ENCODE measurements around the gene DET1.
"Not testable (repeated sequence)": the region's sequence is repeated elsewhere in the genome, so short reads cannot be mapped to it uniquely, and the experiment has no call there.

Gene DET1

DNA sequence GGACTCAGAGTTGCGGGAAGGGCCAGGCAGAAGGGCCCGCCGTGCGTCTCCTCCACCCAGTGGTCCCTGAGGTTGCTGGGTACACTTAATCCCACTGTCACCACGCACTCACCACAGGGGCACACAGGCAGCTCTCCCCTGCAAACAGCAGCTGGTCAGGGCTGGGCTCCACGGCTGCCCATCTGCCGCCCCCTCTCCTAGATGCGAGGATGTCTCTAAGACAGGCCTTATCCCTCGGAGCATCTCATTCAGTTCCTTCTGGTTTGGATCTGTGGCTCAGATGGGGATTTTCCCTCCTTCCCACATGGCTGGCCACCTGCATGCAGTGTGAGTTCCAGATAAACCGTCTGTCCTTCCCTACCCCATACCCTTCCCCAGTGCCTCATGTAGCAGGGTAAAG is 52.6 kb downstream of the DET1 start:
- DNase-seq (ENCODE audit: low read depth): no peak

DNA sequence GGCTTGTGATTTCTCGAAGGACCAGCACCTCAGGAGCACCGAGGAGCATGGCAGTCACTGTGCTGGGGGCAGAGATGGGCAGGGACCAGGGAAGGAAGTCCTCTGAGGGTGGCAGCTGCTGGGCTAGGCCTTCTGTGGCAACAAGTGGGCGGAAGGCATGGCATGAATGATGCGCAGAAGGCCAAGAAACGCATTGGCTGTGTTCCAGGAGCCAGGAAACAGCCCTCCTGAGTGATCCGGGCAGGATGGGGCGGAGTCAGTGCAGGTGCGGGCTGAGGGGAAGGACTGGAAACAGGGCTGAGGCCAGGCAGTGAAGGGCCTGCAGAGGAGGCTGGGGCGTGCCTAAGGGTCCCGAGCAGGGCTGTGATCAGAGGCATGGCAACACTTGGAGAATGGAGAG is 55.3 kb downstream of the DET1 start:
- no peak for DNase-seq (ENCODE audit: low read depth)

DNA sequence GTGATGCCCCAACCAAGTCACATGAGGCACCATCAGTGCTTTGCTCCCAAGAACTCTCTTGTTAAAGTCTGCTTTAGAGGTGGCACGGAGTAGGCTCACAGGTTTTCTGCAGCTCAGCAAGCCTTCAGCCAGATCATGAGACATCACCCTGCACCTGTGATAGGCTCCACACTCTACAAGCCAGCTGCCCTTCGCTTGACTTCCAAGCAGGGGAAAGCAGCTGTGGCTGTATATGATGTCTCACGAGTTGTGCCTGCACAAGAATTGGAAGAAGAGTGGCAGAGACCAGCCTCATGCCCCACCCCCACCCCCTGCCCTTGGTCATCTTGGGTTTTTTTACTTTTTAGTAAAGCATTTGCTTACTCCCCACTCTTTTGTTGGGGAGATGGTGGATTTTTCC is 56.4 kb downstream of the DET1 start:
- DNase-seq (ENCODE audit: low read depth): no peak

DNA sequence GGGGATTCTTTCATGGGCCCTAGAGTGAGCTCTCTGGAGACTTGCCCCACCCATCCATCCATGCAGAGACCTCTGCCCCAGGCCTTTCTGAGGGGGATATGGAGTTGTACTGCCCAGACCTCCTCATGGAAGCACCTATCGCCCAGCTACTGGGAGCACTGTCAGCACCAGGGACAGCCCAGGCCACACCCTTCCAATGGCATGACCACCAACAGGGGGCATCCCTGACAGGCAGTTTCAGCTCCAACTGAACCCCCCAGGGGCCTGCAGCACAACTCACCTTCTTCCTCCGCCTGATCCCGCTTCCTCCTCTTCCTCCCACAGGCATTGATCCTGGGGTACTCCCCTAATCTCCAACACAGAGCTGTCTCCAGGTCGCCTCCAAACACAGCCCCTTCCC is 57.2 kb downstream of the DET1 start:
- no peak for DNase-seq (ENCODE audit: low read depth)

DNA sequence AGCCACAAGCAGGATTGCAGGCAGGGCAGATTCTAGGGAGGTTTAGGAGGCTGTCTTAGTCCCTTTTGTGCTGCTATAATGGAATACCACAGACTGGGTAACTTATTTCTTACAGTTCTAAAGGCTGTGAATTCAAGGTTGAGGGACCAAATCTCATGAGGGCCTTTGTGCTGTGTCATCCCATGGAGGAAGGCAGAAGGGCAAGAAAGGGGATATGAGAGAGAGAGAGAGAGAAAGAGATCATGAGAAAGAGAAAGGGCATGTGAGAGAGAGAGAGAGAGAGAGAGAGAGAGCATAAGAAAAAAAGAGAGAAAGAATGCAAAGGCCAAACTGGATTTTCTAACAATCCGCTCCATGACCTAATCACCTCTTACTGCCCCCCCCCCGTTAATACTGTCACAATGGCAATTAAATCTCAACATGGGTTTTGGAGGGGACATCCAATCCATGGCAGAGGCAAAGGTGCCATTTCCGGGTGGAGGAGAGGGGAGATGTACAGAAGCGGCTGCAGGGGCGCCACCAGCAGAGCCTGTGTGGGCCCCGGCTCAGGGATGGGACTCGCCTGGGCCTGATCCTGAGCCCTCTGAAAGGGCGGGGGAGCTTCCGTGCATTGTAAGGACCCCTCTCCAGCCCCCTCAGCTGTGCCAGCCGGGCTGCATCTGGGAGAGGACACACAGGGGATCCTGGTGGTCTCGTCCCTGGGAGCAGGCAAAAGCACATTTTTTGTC is 58.5 kb downstream of the DET1 start:
- no peak for DNase-seq (ENCODE audit: low read depth)

DNA sequence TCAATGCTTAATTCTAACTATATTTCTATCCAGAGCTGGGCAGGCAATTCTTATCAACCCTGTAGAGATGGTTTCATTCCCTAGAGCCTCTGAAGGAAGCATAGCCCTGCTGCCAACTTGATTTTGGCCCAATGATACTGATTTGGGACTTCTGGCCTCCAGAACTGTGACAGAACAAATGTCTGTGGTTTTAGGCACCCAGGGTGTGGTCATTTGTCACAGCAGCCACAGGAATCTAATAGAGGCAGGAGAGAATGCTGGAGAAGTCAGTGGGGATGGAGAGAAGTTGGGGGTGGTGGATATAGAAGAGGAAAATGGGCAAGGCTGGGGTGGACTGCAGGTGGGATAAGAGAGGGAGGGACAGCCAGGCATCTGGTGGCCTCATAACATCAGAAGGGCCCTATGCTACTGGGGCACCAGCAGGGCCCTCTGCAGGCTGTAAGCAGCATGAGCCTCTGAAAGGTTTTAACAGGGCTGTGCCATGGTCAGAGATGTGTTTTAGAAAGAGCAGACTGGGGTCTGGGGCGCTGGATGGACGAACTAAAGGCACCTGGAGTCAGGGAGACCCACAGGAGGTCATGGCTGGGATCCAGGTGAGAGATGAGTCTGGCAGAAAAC is 59.2 kb downstream of the DET1 start:
- no peak for DNase-seq (ENCODE audit: low read depth)

DNA sequence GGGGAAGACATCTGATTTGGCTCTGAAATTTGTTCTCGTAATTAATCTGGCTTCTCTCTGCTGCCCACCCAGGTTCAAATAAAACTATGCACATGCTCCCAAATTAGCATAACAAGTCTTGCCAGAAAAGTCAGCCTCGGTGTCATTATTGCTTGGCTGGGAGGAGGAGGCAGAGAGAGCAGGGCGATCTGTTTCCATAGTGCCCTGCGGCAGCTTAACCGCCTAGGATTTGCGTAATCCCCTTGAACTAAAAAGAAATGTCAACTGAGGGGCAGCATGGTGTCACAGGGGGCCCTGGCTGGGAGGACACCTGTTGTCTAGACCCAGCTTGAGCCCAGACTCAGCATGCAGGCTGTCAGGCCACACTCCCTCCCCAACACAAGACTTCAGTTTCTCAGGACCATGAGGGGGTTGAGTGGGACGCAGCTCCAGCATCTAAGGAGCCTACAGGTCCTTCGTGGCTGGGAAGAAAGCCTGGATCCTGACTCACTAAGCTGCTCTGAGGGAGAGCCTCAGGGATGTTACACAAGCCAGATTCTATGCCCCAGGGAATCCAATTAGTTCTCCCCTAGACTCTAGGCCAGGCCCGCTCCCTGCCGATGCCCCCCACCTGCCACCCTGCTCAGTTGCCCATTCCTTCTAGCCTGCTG is 61.7 kb downstream of the DET1 start:
- peak; percentile 42 for DNase-seq (ENCODE audit: low read depth)

DNA sequence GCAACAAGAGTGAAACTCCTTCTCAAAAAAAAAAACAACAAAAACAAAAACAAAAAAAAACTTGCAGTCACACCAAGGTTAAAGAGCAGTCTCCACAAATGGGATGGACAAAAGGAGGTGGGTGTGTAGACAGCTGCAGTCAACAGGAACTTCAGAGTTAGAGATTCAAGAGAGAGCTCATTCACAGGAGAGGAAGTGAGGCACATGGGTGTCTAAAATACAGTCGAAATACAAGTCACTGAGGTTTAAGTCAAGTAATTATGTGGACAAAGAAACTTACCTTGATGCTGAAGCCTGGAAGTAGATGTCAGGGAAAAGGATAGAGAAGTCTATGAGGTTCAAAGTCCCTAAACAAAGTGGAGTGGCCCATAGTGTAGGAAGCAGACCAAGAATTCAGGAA is 64.2 kb downstream of the DET1 start:
- DNase-seq (ENCODE audit: low read depth): no peak

DNA sequence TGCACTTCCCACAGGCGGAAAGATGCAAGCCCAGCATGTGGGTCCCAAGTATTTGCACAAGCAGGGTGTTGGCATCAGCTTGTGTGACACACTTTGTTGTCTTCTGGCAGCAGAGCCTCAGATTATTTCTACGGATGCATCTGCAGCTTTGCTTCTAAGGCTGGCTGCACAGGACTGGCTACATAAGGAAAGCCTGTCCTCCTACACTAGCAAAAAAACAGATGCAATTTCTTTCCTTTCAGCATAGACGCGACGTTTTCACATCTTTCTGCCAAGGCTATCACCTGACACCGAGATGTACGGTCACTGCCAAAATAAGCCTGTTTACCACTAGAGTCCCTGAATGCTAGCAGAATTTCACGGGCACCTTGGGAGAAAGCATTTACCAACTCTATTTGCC is 65.5 kb downstream of the DET1 start:
- DNase-seq (ENCODE audit: low read depth): no peak

DNA sequence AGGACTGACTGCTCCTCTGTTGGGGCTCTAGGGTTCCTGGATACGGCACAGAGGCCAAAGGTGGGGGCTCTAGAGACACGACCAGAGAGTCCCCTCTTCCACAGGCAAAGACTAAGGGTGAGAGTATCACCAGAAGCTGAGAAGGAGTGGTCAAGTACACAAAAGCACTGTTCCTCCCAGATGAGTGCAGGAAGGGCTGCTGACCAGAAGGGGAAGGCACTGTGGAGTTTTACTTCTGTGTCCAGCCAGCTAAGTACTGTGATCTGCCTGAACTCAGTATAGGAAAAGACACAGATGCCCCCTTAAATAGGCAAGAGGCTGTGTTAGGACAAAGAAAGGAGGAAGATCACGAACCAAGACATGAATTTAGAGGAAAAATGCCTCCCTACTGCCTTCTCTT is 67.3 kb downstream of the DET1 start:
- DNase-seq (ENCODE audit: low read depth): no peak

DNA sequence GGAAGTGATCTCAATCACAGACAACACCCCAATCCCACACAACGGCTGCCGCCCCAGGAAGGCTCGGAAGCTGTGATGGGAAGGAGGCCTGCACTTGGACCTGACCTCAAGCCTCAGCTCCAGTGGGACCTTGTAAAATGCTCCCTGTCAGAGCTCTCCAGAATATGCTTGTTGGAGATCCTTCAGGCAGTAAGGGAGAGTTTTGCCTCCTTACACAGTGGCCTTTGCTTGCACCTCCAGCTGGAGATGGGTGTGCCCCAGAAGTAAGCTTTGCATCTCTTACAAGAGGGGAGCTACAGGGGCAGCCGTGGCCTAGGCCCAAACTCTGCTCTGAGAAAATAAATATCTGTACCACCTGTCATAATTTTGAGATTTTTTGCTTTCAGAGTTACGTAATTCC is 68.6 kb downstream of the DET1 start:
- no peak for DNase-seq (ENCODE audit: low read depth)

DNA sequence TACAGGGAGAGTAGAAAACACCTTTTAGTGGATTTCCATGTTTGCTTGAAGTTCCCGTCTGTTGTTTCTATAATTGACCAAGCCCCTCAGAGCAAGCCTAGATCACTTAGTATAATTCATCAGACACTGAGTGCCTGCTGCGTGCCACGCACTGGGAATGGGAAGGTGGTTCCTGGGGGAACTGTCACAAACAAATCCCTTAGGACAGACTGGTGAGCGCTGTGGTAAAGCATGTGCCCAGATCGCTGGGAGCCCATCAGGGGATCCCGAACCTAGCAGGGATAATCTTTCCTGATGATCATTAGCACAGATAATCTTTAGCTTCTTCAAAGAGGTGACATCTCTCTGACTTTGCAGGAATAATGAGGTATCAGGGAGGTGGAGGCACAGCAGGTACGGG is 69.4 kb downstream of the DET1 start:
- no peak for DNase-seq (ENCODE audit: low read depth)

DNA sequence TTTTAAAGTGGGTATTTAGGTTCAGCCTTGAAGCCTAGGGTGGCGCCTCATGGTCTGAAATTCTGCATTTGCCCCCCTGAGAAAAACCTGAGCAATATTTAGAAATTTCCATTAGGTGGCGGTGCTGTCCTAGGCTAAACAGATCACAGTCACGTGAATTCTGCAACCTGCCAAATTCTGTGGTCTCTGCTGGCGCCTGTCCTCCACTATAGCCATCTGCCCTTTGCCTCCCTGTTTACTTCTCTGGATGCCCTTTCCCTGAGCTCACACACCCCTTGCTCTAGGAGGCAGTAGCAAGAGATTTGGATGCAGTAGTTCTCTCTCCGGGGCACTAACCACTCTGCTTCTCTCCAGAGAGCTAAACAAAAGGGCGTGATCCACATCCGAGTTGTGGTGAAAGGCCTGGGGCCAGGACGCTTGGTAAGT is 69.8 kb downstream of the DET1 start:
- peak; percentile 65 for DNase-seq (ENCODE audit: low read depth)

DNA sequence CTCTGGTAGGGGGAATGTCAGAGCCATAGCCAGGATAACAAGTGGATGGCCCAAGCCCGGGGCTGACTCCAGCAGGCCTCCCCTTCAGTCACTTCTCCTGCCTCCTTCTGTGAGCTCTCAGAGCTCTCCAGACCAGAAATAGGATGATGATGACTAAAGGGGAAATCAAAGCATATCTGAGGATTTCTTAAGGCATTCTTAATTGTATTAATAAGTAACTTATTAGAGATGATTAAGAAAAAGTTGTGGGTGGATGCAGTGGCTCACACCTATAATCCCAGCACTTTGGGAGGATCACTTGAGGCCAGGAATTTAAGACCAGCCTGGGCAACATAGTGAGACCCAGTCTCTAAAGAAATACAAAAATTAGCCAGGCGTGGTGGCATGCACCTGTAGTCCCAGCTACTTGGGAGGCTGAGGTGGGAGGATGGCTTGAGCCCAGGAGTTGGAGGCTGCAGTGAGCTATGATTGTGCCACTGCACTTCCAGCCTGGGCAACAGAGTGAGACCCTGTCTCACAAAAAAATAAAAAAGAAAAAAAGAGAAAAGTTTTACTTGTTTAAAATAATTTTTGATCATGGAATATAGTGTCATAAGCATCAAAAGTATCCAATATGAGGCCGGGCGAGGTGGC is 72.7 kb downstream of the DET1 start:
- not testable (repeated sequence) for DNase-seq (ENCODE audit: low read depth)

DNA sequence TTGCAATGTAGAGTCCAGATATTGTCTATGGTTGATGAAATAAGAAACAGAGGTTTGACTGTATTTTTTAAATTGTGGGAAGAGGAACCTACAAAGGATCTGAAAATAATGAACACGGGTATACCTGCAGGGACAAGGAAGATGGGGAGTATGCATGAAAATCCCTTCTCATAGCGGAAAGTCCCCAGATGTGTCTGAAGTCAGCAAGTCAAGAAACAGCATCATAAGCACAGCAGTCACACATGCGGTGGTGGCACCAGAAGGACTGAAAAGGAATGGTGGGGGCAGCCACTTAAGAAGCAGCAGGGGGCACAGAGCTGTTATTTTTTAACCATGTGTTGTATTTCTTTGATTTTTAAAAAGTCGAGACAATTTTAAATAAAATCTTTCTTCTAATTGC is 74.3 kb downstream of the DET1 start:
- DNase-seq (ENCODE audit: low read depth): no peak

DNA sequence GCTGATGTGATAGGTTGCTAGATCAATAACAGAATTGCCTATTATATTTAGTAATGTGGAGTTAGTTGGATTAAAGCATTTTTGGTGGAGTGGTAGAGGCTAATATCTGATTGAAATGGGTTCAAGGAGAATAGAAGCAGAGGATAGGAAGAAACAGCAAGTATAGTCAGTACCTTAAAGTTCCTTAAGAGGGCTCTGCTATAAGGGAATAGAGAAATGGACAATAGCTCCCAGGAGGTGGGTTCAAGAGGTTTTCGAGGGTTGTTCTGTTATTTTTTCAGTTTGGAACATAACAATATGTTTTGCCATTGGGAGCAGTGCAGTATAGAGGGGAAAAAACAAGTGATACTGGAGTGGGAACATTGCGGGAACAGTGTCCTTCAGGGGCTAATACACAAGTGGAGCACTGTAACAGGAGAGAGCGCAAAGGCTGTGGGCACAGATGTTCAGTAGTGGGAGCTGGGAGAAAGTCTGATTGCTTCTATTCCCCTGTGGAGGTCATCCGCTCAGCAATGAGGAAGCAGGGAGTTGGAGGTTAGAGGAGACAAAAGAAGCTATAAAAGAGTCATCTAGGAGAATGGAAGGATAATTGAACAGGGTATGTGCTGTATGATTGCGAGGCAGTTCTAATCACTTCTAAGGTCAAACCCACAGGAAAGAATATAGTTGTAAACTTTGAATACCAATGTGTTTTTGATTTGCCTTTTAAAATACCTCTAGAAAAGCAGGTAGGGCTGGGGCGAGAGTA is 75.7 kb downstream of the DET1 start:
- peak; percentile 17 for DNase-seq (ENCODE audit: low read depth)

DNA sequence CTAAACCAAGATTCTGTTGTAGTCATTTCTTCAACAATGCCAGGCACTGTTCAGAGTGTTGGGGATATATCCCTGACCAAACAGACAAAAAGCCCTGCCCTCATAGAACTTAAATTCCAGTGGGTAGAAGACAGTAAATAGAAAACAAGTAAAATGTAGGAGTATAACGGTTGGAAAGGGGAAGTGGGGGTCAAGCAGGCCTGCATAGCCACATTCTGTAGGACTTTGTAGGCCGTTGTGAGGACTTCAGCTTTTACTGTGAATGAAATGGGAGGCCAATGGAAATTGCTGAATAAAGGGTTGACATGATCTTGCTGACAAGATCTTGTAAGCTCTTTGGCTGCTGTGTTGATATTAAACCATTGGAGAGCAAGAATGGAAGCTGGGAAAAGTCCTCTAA is 77.2 kb downstream of the DET1 start:
- DNase-seq (ENCODE audit: low read depth): no peak

DNA sequence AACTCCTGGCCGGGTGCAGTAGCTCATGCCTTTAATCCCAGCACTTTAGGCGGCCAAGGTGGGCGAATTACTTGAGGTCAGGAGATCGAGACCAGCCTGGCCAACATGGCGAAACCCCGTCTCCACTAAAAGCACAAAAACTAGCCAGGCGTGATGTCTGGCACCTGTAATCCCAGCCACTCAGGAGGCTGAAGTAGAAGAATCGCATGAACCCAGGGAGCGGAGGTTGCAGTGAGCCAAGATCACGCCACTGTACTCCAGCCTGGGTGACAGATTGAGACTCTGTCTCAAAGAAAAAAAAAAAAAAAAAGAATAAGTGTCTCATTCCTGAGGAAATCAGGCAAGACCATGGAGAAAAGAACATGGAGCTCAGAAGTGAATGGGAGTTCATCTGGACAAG is 77.8 kb downstream of the DET1 start:
- DNase-seq (ENCODE audit: low read depth): not testable (repeated sequence)

DNA sequence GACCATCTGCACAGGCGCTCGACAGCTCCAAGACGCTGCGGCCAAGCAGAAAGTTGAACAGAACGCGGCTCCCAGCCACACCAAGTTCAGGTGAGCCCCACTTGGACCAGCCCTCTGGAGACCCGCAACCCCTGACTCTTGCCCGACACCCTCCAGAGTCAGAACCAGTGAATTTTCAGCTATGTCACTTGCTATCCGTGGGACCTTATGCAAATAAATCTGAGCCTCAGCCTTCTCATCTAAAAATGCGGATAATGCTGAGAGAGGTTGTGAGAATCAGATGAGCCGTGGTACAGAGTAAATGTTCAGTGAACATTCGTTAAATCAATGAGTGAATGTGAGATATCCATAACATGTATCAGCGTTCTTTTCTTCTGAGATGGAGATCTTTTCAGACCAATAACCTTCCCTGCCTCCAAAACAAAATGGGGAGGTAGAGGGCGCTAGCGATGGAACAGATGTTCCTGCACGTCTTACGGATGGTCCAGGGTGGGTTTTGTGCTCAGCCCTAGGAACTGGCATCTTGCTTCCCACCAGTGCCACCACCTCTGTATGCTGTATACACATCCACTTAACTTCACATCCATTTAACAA is 78.4 kb downstream of the DET1 start:
- DNase-seq (ENCODE audit: low read depth): peak; percentile 22

DNA sequence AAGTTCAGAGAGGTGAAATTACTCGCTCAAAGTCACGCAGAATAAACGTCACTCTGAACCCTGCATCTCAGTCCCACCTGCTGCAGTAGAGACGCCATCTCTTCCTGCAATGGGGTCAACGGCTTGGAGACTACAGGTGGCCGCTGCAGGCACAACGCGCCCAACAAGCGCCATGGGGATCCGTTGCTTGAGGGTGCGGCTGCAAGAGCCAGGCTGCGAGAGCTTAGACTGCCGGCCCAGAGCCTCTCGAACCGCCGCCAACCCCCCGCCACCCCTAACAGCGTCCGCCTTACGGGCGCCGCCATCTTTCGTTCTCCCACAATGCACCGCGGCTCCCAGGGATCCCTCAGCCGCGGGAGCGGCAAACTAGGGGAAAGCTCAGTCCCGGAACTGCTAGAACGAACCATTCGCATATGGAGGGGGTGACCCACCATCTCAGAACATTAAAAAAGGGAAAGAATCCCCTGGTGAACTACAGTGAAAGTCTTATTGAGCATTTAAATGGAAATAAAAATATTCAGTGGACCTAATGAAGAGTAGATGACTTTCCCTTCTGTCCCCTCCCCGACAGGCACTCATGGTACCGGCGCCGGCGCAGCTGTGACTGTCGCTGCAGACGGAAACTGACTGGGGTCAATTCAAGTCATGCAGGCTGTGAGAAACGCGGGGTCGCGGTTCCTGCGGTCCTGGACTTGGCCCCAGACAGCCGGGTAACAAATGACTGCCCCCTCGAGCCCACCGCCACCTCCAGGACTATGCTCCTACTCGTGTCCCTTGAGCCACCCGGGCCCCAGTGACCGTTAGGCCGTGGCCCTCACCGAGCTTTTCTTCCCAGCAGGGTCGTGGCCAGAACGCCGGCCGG is 79.2 kb downstream of the DET1 start, which contains the start of the genes MRPL46 and MRPS11:
MRPL46 (minus strand) TSS at position 316 of the 862 bp plus-strand sequence; CDS start at position 305, 11 bp downstream.
MRPS11 (plus strand) TSS at position 636 of the 862 bp plus-strand sequence; CDS start at position 646, 10 bp downstream.
- DNase-seq (ENCODE audit: low read depth): peak; percentile 90

Data from ELR (cell line).